ENCODE data around the gene IGSF9B. TPM values are rescaled to one million over a fixed set of nuclear protein-coding genes. Genes with fewer than 3 reads are reported as not detected.

The IGSF9B gene
- total RNA-seq, 2 donors from 2014 or later, result 10.2 to 35.3 TPM

DNA sequence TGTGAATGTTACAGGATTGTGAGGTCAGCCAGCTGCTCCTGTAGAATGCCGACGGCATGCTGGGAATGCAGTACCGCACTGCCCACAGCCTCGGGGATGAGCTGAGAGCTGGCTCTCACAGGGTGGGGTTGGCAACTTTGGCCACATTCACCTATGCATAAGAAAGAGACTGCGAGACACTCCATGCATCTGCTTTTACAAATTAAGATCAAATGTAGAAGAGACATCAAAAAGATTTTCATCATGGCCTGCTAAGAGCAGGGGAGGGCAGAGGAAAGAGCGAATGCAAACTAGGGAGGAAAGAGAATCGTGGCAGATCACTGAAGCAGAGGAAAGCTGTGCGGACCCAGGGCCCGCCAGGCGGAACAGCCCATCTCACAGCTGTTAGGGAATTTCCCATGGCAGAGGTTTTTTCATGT, 61.7 kb downstream of the IGSF9B start:
- 40% methylated on average over 10 of the region's 10 CpGs for WGBS
- intact Hi-C loops (cut with DNase I), result no loop called here
- no peaks in the 10 kb centered on the region for H3K27me3 ChIP-seq (replicated peaks; ENCODE audit: insufficient read depth)
- no peak overlapping the region for H3K27ac ChIP-seq
- H3K9me3 ChIP-seq, result no peaks in the 10 kb centered on the region
- TF ChIP-seq POLR2AphosphoS5 (IDR thresholded peaks at IDR 0.05), result no peak
- TF ChIP-seq, protein P1, sequence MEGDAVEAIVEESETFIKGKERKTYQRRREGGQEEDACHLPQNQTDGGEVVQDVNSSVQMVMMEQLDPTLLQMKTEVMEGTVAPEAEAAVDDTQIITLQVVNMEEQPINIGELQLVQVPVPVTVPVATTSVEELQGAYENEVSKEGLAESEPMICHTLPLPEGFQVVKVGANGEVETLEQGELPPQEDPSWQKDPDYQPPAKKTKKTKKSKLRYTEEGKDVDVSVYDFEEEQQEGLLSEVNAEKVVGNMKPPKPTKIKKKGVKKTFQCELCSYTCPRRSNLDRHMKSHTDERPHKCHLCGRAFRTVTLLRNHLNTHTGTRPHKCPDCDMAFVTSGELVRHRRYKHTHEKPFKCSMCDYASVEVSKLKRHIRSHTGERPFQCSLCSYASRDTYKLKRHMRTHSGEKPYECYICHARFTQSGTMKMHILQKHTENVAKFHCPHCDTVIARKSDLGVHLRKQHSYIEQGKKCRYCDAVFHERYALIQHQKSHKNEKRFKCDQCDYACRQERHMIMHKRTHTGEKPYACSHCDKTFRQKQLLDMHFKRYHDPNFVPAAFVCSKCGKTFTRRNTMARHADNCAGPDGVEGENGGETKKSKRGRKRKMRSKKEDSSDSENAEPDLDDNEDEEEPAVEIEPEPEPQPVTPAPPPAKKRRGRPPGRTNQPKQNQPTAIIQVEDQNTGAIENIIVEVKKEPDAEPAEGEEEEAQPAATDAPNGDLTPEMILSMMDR (IDR thresholded peaks at IDR 0.05), result no peak
- TF ChIP-seq POLR2A (IDR thresholded peaks at IDR 0.05), result no peak
- DNase-seq (ENCODE audit: low spot score), result no peak
- no peaks in the 10 kb centered on the region for H3K4me1 ChIP-seq (replicated peaks)
- no peaks in the 10 kb centered on the region for H3K36me3 ChIP-seq
- H3K4me3 ChIP-seq, result no peak overlapping the region

DNA sequence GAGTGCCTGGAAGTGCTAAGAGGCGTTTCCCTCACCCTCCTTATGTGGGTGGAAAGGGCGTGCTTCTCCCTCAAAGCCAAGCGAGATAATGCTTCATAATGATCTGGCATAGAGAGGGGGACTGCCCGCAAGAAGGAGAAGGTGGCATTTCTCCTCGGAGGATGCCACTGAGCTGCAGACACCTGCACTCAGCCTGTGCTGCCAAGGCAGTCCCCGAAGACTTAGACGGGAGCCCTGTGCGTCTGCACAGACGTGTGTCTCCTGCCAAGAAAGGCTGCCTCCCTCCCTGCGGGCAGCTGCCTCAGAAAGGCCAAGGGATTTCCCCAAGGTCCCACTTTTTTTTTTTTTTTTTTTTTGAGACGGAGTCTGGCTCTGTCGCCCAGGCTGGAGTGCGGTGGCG, 63.4 kb downstream of the IGSF9B start:
- no peak for DNase-seq (ENCODE audit: low spot score)
- H3K4me1 ChIP-seq (replicated peaks), result no peaks in the 10 kb centered on the region
- H3K36me3 ChIP-seq, result no peaks in the 10 kb centered on the region
- no peak for TF ChIP-seq POLR2A (IDR thresholded peaks at IDR 0.05)
- TF ChIP-seq, protein P1 (IDR thresholded peaks at IDR 0.05), result no peak
- TF ChIP-seq POLR2AphosphoS5 (IDR thresholded peaks at IDR 0.05), result no peak
- no peak overlapping the region for H3K4me3 ChIP-seq
- H3K27ac ChIP-seq, result no peak overlapping the region
- intact Hi-C loops (cut with DNase I), result no loop called here
- no peaks in the 10 kb centered on the region for H3K27me3 ChIP-seq (replicated peaks; ENCODE audit: insufficient read depth)
- H3K9me3 ChIP-seq, result no peaks in the 10 kb centered on the region
- WGBS, result 71% methylated on average over 14 of the region's 14 CpGs

DNA sequence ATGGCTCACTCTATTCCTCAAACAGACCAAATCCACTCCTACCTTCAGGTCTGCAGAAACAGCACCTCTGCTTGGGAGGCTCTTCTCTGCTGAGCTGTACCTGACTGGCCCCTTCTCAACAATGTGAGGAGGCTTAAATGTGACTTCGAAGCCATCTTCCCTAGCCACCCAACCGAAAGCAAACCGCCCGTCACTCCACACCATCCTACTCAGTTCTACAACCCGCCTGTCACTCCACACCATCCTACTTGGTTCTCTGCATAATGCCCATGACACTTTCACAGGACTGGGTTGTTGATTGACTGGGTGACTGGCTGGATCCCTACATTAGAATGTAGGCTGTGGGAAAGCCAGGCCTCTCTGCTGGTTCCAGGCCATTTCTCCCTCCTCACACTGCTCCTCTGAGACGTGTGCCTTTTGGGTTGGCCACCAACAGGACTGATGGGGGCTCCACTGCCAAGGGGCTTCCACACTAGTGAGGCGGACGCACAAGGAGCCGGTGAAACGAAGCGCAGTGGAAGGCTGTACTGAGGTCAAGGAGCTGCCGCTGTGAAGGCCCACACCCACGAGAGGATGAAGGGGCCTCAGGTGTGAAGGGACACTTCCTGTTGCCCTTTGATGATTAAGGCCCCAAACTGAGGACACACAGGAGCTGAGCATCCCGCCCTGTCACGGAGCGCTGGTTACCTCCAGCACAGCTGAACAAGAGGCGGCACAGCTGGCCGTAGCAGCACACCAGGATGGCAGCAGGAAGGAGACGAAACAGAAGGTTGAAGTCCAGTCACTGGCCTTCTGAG, 64.0 kb downstream of the IGSF9B start:
- intact Hi-C loops (cut with DNase I), result no loop called here
- DNase-seq (ENCODE audit: low spot score), result no peak
- Histone ChIP-seq H3K27ac (no peak overlapping the region), H3K36me3 (no peaks in the 10 kb centered on the region), H3K4me3 (no peak overlapping the region), H3K9me3 (no peaks in the 10 kb centered on the region), H3K4me1 (replicated peaks) (no peaks in the 10 kb centered on the region), H3K27me3 (replicated peaks; ENCODE audit: insufficient read depth) (no peaks in the 10 kb centered on the region)
- WGBS, result 87% methylated on average over 19 of the region's 19 CpGs
- TF ChIP-seq POLR2A (IDR thresholded peaks at IDR 0.05), result no peak
- TF ChIP-seq, protein P1 (IDR thresholded peaks at IDR 0.05), result no peak
- no peak for TF ChIP-seq POLR2AphosphoS5 (IDR thresholded peaks at IDR 0.05)

DNA sequence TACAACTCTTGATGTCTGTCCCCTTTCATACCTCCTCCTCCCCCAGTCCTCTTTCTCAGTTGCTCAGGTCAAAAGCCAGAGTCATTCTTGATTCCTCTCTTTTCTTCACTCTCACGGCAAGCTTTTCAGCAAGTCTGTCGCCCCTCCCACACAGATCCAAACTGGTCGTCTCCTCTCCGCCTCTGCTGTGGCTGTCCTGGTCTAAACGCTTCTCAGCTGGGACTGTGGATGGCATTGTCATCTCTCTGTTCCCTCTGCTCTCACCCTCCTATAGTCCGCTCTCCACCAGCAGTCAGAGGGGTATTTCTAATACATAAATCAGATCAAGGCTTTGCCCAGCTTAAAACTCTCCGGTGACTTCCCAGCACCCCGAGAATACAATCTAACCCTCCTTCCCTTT, 64.6 kb downstream of the IGSF9B start:
- 62% methylated on average over 8 of the region's 8 CpGs for WGBS
- no peak for TF ChIP-seq POLR2AphosphoS5 (IDR thresholded peaks at IDR 0.05)
- no peak for TF ChIP-seq POLR2A (IDR thresholded peaks at IDR 0.05)
- TF ChIP-seq, protein P1 (IDR thresholded peaks at IDR 0.05), result no peak
- Histone ChIP-seq H3K4me3 (no peak overlapping the region), H3K4me1 (replicated peaks) (no peaks in the 10 kb centered on the region), H3K36me3 (no peaks in the 10 kb centered on the region), H3K27me3 (replicated peaks; ENCODE audit: insufficient read depth) (no peaks in the 10 kb centered on the region), H3K27ac (no peak overlapping the region), H3K9me3 (no peaks in the 10 kb centered on the region)
- no peak for DNase-seq (ENCODE audit: low spot score)
- intact Hi-C loops (cut with DNase I), result no loop called here

DNA sequence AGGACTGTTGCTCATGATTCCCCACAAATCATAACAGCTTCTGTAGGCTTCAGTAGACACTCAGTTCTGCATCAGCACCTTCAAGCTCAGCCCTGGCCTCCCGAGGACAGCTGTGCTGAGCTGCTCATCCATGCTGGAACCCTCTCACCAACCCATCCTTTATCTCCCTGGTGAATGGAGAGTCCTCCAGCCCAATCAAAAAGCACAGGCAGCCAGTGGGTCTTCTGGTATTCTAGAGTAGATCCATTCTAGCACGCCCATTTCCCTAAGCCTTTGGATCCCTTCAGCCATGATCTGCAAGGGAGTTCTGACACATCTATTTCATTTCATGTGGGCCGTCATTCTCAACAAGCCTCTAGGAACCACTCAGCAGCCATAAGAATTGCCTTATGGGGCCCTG, 66.9 kb downstream of the IGSF9B start:
- TF ChIP-seq, protein P1 (IDR thresholded peaks at IDR 0.05), result no peak
- TF ChIP-seq POLR2A (IDR thresholded peaks at IDR 0.05), result no peak
- TF ChIP-seq POLR2AphosphoS5 (IDR thresholded peaks at IDR 0.05), result no peak
- 81% methylated on average over 3 of the region's 3 CpGs for WGBS
- no peaks in the 10 kb centered on the region for H3K4me1 ChIP-seq (replicated peaks)
- intact Hi-C loops (cut with DNase I), result no loop called here
- no peak for DNase-seq (ENCODE audit: low spot score)
- H3K9me3 ChIP-seq, result no peaks in the 10 kb centered on the region
- no peaks in the 10 kb centered on the region for H3K36me3 ChIP-seq
- H3K27me3 ChIP-seq (replicated peaks; ENCODE audit: insufficient read depth), result no peaks in the 10 kb centered on the region
- H3K4me3 ChIP-seq, result no peak overlapping the region
- no peak overlapping the region for H3K27ac ChIP-seq

All from prostate gland (tissue), 2 donors.